ENCODE data around the gene SYS1.

Gene SYS1
- total RNA-seq = 77.2 to 120 reads per million in 2 donors

DNA sequence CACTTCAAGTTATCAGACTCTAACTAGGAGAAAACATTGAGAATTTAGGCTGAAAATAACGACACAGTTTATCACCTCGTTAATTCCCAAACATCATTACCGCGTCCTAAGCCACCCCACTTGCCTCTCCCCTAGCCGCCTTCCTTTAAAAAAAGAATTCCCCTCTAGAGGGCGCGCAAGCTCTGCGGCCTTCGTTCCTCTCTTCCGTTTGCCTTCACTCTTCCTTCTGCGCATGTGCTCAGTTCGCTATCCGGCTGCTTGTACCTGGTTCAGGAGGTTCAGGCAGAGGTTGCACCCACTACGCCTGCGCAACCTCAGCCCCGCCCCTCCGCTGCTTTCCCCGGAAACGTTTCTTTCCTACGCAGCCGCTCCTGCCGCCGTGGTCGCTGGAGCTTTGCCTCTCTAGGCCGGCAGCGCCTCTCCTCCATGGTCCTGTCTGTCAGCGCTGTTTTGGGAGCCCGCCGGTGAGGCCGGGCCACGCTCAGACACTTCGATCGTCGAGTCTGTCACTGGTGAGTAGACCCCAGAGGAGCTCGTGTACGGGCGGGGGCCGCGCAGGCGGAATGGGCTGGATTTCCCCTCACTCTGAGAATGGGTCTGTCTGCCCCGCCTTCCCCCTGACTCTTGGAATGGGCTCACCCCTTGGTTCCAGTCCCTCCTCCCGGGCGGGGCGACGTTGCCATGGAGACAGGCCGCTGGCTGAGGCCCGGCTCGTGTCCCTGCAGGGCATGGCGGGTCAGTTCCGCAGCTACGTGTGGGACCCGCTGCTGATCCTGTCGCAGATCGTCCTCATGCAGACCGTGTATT lies at the start of gene SYS1:
Gene SYS1 (plus strand): TSS at position 353 of the 807 bp plus-strand sequence. CDS start 376 bp downstream, at position 729.
- peak; percentile 98 for DNase-seq

DNA sequence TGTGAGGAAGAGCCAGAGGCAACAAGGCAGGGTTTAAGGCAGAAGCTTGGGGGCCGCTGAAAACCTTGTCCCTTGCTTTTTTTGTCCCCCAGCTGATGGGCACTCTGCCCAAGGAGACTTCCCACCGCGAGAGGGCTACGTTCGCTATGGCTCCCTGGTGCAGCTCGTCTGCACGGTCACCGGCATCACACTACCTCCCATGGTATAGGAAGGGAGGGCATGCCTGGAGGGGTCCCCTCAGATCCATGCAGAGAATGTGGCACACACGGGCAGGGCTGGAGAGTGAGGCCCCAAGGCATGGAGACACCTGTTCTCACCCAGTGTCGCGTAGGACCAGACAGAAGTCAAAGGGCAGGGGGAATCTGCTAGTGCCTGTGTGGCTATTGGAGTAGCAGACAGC lies 49.0 kb upstream of the SYS1 start:
- DNase-seq = no peak

DNA sequence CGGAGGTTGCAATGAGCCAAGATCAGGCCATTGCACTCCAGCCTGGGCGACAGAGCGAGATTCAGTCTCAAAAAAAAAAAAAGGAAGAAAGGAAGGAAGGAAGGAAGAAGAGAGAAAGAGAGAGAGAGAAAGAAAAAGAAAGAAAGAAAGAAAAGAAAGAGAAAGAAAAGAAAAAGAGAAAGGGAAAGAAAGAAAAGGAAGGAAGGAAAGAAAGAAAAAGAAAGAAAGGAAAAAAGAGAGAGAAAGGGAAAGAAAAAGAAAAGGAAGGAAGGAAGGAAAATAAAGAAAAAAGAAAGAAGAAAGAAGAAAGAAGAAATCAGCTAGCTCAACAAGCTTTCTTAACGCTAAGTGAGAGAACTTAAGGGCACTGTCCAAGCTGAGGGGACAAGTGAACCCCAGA lies 47.3 kb upstream of the SYS1 start:
- DNase-seq = no peak

DNA sequence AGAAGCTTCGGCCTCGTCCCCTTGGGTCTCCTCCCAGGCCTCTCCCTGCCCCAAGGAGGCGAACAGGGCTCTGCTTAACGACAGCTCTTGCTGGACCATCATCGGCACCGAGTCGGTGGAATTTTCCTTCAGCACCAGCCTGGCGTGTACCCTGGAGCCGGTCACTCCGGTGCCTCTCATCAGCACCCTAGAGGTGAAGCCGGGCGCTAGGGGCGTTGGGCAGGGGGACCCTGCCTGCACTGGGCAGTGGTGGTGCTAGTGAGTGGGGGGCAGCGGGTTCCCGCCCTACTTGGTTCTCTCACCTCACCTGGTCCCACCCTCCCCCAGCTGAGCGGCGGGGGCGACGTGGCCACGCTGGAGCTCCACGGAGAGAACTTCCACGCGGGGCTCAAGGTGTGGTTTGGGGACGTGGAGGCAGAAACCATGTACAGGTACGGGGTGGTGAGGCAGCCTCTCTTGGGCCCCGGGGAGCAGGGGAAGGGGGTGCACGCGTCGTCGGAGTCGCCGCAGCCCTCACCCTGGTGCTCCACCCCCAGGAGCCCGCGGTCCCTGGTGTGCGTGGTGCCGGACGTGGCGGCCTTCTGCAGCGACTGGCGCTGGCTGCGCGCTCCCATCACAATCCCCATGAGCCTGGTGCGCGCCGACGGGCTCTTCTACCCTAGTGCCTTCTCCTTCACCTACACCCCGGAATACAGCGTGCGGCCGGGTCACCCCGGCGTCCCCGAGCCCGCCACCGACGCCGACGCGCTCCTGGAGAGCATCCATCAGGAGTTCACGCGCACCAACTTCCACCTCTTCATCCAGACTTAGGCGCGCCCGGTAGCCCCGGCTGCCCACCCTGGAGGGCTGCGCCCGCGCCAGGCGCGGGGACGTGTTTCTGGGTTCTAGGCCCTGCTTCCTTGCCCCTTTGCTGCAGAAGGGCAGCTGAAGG lies 46.5 kb upstream of the SYS1 start:
- DNase-seq = no peak

DNA sequence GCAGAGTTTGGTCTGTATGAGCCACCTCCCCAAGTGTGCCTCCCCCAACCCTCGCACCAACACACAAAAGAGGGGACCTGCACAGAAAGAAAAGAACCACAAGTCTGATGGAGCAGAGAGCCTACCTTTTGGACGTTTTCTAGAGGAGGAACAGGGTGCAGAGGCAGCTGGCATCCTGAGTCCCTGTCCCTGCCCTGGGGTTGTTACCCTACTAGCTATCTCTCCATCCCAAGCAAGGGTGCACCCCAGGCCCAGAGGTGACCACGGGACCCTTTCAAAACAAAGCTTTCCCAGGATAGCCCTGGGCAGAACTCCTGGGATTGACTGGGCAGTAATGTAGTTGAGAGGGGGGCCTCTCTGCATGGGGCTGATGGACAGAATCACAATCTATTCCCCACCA lies 45.1 kb upstream of the SYS1 start:
- no peak for DNase-seq

DNA sequence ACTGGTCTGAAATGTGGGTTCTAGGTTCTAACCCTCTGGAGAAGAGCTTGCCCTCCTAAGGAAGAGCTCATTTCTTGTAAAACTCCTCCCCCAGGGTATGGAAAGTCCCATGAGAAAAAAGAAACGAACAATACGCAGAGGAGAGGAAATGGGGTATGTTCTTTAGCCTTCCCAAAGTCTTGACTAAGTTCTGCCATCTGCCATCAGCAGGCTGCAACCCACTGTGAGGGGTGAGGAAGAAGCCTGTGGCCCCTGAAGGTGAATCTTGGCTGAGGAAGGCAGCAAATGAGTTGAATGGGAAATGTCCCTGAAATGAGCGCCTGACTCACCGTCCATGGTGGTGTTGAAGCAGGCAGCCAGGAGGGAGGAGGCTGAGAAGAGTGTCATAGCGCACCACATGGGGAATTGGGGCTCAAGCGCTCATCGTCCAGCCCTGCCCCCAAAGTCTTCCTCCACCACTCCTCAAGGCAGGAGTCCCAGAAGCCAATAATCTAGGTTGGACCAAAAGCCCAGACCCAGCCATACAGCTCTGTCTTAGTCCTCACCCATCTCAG lies 44.5 kb upstream of the SYS1 start:
- no peak for DNase-seq

DNA sequence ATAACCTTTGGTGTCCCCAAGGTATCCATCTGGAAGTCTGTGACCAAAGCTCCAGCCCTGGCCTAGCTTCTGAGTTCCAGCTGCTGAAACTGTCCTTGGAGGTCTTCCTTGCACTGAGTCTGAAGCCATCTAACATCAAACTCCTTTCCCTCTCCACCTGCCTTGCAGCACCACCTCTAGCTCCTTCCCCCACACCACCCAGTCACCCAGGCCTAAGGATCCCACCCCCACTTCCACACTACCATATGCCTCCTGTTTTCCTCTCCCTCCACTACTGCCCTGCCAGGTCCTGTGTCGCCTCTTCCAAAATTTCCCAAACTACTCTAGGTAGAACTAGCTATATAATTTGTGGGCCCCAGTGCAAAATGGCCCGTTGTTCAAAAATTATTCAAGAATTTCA lies 44.0 kb upstream of the SYS1 start:
- no peak for DNase-seq

DNA sequence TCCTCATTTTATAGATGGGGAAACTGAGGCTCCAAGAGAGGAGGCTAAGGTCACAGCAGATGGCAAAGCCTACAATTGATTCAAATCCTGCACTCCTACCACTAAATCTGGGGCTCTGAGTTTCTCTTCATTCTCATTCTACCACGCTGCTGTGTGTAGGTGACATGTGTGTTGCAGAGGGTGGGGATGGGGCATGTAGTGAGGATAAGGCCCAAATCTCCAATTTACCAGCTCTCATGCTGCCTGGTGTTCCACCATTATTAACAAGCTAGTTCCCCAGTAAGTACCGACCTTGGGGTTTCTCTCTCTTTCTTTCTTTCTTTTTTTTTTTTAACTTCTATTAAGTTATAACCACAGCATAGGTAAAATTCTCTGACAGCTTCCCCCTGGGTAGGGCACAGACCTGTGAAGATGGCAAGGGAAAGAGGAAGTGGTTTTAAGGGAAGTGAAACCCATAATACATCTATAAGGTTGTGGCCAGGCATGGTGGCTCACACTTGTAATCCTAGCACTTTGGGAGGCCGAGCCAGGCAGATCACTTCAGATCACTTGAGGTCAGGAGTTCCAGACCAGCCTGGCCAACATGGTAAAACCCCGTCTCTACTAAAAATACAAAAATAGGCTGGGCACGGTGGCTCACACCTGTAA lies 41.9 kb upstream of the SYS1 start:
- no peak for DNase-seq

DNA sequence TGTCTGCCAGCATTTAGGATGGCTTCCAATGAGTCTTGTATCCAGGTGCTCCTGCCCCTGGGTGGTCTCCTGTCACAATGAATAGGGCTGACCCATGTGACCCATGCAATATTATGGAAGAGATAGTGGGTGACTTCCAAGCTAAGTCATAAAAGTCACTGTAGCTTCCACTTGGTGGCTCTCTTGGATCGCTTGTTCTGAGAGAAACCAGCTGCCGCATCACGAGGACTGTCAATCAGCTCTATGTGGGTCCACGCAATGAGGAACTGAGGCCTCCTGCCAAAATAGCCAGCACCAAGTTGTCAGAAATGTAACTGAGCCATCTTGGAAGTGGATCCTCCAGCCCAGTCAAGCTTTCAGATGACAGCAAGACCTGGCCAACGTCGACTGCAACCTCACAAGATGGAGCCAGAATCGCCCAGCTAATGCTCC lies 40.0 kb upstream of the SYS1 start:
- DNase-seq = no peak

DNA sequence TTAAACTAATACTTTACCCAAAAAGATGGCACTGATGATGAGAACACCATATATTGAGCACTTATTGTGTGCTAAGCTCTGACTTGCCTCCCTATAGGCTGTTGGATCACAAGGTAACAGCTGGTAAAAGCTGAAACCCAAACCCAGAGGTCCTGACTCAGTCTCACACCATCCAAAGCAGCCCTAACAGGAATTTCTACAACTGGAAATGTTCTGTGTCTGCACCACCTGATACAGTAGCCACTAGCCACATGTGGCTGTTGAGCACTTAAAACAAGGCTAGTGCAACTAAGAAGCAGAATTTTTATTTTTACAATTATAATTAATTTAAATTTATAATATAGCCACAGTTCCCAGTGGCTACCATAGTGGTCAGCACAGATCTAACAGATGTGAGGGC lies 39.2 kb upstream of the SYS1 start:
- DNase-seq = no peak

DNA sequence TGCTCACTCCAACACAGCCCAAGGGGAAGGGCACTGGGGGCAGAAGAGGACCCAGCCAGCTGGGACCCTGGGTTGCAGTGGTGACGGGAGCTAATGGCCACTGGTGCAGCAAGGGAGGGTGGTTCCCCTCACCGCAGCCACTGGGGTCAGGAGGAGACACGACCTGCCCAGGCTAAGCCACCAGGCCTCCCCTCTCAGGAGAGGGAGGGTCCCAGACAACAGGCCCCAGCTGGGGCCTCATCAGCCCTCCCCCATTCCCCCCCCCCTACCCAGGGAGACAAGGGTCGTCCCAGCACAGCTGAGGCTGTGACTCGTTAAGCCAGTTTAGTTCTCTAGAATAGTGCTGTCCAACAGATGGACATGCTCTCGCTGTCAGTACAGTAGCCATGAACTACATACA lies 37.6 kb upstream of the SYS1 start:
- DNase-seq = no peak

DNA sequence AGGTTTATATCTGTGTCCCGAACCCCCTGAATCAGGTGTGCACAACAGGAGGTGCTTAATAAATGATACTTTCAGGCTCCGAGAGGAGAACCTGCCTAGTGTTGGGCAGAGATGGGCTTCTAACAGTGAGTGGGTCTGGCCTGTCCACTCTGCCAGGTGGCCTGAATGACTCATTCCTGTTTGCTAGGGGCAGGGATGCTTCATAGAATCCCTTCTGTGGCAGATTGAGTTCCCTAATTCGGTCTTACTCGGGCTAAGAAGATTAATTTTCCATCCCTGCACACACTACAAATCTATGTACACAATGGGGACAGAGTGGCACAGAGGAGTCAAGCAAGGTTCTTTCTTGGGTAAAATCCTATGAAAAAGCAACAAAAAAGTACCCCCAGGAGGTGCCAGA lies 34.5 kb upstream of the SYS1 start:
- no peak for DNase-seq

DNA sequence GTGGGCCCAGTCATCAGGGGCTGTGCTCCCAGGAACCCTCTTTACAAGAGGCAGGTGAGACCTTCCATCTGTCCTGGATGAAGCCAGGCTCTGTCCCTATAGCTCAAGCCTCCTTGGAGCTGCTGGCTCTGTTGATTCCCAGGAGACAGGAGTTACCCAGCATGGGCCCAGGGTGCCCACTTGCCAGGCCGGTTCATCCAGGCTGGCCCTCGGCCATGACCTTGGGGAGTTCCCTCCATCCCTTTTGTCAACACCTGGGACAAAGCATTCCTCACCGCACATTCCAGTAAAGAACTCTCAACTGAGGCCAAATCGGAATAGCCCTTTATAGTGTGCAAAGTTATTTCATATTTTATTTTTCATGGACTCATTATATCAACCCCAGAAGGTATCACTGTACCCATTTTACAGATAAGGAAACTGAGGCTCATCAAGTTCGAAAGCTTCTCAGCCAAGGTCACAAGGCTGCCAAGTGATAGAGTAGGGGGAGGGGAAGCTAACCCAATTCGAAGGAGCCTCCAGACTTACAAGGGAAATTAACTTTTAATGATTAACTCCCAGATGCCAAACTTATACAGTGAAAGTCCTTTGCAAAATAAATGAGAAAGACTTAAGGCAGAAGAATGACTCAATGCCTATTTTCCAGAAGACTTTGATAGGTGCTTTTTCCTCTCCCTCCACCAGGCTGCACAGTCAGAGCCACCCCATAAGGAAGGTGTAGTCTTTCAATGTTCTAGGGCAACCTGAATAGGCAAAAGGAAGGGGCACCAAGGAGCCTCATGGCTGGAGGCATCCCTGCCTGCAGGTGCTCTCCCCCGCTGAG lies 33.2 kb upstream of the SYS1 start:
- DNase-seq = no peak

DNA sequence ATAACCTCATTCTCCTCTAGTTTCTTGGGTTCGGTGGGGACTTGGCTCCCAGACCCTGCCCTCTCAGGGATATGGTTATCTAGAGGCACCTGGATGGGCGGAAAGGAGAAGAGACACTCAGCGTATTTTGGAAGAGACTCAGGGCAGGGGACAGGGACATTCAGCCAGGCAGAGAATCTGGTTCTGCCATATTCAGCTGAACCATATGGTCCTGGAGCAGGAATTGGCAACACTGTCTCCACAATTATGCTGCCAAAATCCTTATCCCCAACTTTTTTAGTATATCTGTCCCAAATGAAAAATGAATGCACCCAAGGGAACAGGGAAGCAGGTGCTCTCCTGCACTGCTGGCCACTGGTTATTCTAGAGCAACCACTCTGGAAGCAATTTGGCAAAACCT lies 32.5 kb upstream of the SYS1 start:
- no peak for DNase-seq

DNA sequence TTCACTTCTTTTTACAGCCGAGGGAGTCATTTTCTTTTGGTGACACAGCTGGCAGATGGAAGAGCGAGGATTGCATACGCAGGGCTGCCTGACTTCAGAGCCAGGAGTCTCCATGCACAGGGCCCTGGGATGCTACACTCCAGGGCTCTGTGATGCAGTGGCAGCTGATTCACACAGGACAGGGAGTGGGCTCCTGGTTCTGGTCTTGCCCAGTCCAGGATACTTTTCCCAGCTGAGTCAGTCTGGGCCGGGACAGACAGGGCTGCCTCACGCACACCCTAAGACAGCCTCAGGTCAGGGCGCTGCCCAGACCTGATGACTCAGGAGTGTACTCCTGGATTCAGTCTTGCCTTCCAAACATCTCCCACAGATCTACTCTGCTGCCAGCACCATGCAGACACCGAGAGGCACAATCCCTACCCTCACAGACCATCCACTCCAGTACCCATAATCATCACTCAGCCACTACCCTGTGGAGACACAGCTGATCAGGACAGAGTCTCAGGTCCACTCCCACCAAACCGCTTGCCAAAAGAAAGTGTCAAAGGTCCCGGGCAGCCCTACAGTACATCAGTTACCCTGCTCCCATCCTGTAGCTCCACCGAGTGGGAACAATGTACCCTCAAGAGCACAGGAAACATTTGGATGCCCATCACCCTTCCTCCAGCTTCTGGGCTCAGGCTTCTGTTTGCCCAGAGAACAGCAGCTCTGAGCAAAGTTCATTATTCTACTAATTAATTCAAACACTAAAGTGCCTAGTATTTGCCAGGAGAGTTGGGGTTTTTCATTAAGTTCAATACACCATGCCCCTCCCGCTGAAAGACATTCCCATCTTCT lies 26.2 kb upstream of the SYS1 start:
- DNase-seq = no peak

DNA sequence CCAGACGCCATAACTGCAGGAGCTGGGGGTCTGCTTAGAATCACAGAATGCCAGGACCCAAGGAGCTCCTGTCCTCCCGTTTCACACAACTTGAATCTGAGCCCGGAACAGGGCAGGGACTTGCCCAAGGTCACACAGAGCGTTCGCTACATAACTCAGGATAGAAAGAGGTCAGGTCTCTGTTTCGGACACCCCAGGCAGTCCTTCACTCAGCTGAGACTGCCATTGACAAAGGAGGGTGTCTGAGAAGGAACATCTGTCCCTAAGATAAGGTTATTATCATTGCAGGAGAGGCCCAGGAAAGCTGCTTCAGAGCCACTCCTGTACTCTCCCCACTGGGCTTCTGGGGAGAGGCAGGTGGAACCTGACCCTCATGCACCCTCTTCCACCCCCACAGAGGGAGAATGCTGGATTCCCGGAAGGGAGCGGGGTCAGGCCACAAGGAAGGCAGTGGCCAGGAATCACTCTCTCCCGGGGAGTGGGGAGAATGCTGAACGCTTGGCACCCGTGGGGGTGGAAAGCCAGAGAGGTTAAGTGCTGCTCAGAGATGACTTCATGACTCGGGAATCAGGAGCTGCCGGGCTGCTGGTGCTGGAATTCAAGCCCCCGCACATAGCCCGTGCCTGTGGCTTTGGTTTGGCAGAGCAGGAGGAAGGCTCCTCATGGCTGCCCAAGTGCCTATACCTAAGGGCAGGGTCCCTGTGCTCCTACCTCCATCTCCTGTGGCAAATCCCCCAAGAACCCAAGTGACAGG lies 25.4 kb upstream of the SYS1 start:
- DNase-seq = no peak

DNA sequence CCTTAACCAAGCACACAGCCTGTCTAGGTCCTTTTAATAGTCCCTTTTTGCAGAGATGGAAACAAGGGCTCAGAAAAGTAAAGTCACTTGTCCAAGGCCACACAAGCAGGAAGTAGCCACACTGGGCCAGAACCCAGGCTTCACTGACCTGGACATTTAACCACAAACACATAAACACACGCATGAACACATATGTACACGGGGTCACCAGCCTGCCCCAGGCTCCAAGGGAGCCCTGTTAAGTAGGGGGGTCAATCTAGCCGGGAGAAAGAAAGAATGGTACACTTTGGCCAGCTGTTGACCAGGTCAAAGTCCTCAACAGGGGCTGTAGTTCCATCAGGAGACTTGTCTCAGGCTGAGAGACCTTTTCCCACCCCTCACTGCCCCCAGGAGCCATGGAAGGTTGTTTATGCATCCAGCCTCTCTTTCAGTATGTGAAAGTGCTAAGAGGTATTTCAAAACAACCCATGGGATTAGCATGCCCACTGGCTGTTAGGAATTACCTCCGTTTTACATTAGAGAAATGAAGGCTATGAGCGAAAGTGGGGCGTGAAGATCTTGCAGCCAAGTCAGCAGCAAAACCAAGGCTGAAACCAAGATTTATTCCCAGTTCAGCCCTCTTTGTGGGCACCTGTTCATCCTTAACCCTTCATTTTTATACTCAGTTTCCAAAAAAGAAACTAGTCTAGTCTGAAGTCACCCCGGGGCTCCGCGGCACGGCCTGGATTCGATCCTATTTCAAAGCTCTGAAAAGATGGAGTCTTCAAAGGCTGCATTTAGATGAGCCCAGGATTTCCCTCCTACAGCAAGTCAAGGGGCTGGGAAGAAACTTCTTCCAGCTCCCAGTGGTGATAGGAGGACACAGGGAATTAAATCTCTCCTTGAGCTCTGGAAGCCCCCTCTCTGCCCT lies 24.6 kb upstream of the SYS1 start:
- DNase-seq = no peak

DNA sequence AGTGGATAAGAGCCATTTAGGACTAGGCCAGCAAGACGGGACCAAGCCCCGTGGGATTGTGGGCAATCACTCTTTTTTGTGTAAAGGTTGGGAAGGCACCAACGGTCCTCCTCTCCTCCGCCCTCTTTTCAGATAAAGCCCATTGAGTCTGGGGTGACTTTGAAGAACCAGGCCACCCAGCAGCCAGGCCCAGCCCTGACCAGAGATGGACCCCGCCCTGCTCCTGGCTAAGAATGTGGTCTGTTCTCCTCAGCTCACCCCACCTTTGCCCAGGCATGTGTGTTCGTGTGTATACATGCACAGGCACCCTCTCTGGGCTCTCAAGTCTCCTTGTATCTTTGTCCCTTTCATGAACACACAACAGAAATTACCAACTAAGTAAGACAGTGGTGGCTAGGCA lies 23.9 kb upstream of the SYS1 start:
- DNase-seq = no peak

DNA sequence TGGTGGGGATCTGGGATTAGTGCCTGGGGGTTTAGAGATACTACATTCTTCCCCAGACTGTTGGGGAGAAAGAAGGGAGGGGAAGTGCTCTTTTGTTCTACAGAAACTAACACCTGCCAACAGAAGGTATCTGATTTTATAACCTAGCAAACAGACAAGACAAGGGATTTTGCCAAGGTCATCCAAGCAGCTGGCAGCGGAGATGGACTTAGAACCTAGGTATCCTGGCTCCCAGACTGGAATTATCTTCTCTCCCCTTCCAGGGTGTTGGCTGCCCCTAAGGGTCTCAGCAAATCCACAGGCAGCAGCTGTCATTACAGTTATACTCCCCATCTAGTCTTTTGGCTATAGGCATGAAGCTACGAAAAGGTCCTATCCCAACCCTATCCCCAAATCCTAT lies 23.2 kb upstream of the SYS1 start:
- no peak for DNase-seq
